CD14-positive monocyte (primary cell): ENCODE results near the gene PHLPP1. TPM values are rescaled to one million over a fixed set of nuclear protein-coding genes. Genes with fewer than 3 reads are reported as not detected.

Source experiments
- DNase-seq, 3 donors: peaks; one replicate each; pipeline ENCODE4 v3.0.0-alpha.2; 2011 to 2022
- H2AFZ ChIP-seq: 2 replicates; pipeline ENCODE4 v1.6.0; 2012; ENCODE audit warnings: mild to moderate bottlenecking, low read depth, low read length, inconsistent platforms; ENCODE audit not compliant: insufficient read depth, poor library complexity, severe bottlenecking
- H3K27ac ChIP-seq, 2 donors: 1 replicate in 1 of 2; 2 replicates in 1 of 2; pipeline ENCODE4 v1.5.1; 2012 to 2013; ENCODE audit warnings: low read length in 2 of 2, control low read depth in 1 of 2, inconsistent platforms in 1 of 2, low read depth in 1 of 2, mild to moderate bottlenecking in 1 of 2
- H3K27me3 ChIP-seq, 2 donors: one replicate each; pipeline versions ENCODE4 v1.6.0 to v1.6.1; 2011 to 2013; ENCODE audit warnings: low read length in 2 of 2; ENCODE audit not compliant: control insufficient read depth in 2 of 2, insufficient read depth in 2 of 2
- H3K36me3 ChIP-seq, 2 donors: replicated peaks in 1 of 2; 1 replicate in 1 of 2; 2 replicates in 1 of 2; pipeline versions ENCODE4 v1.5.1 to v1.6.1; 2012 to 2013; ENCODE audit warnings: low read length in 2 of 2, control low read depth in 1 of 2, inconsistent platforms in 1 of 2, mild to moderate bottlenecking in 1 of 2; ENCODE audit not compliant: insufficient read depth in 2 of 2, control insufficient read depth in 1 of 2
- H3K4me1 ChIP-seq, 2 donors: 1 replicate in 1 of 2; 2 replicates in 1 of 2; pipeline versions ENCODE4 v1.5.1 to v1.6.1; 2012 to 2013; ENCODE audit warnings: low read length in 2 of 2, control low read depth in 1 of 2, inconsistent platforms in 1 of 2, mild to moderate bottlenecking in 1 of 2, moderate library complexity in 1 of 2; ENCODE audit not compliant: insufficient read depth in 2 of 2, control insufficient read depth in 1 of 2
- H3K4me2 ChIP-seq: replicated peaks from 2 replicates; pipeline ENCODE3; 2012; ENCODE audit warnings: low read length, moderate library complexity, mild to moderate bottlenecking; ENCODE audit not compliant: poor library complexity, severe bottlenecking; ENCODE audit errors: extremely low read depth
- H3K4me3 ChIP-seq, 3 experiments: fragments of 200-600 bp in 1 of 3; sonication (generic) in 1 of 3; replicated peaks in 1 of 3; 1 replicate in 2 of 3; 2 replicates in 1 of 3; pipeline ENCODE4 v1.5.1; 2011 to 2013; ENCODE audit warnings: low read length in 3 of 3, mild to moderate bottlenecking in 3 of 3, control low read depth in 2 of 3, low read depth in 2 of 3, inconsistent platforms in 1 of 3, moderate library complexity in 1 of 3
- H3K79me2 ChIP-seq: 2 replicates; pipeline ENCODE4 v1.6.0; 2012; ENCODE audit warnings: mild to moderate bottlenecking, control low read depth, inconsistent platforms, low read length, moderate library complexity; ENCODE audit not compliant: insufficient read depth
- H3K9ac ChIP-seq: 2 replicates; pipeline ENCODE4 v1.6.0; 2017; ENCODE audit warnings: low read length, mild to moderate bottlenecking; ENCODE audit not compliant: insufficient read depth, poor library complexity, severe bottlenecking
- H3K9me3 ChIP-seq, 2 donors: replicated peaks in 1 of 2; 1 replicate in 1 of 2; 2 replicates in 1 of 2; pipeline versions ENCODE4 v1.5.1 to v1.6.1; 2012 to 2013; ENCODE audit warnings: low read length in 2 of 2, control low read depth in 1 of 2; ENCODE audit not compliant: control insufficient read depth in 1 of 2, insufficient read depth in 1 of 2
- H4K20me1 ChIP-seq: 2 replicates; pipeline ENCODE4 v1.6.0; 2012; ENCODE audit warnings: mild to moderate bottlenecking, low read length, control low read depth, moderate library complexity; ENCODE audit not compliant: insufficient read depth
- H3K27ac Mint-ChIP-seq, 7 donors: one replicate each; pipeline ENCODE4 v1.8.0; 2020; ENCODE audit warnings: mild to moderate bottlenecking in 7 of 7, mixed read lengths in 7 of 7, moderate library complexity in 6 of 7, inconsistent platforms in 2 of 7
- H3K27me3 Mint-ChIP-seq, 3 donors: one replicate each; pipeline ENCODE4 v1.8.0; 2021 to 2022; ENCODE audit warnings: low read depth in 3 of 3, mild to moderate bottlenecking in 3 of 3, mixed read lengths in 3 of 3, moderate library complexity in 3 of 3, inconsistent platforms in 1 of 3
- H3K36me3 Mint-ChIP-seq, 2 donors: one replicate each; pipeline ENCODE4 v1.8.0; 2020; ENCODE audit warnings: mixed read lengths in 2 of 2, inconsistent platforms in 1 of 2, mild to moderate bottlenecking in 1 of 2
- H3K4me1 Mint-ChIP-seq: one replicate; pipeline ENCODE4 v1.8.0; 2020; ENCODE audit warnings: mild to moderate bottlenecking, mixed read lengths
- H3K4me3 Mint-ChIP-seq, 2 donors: one replicate each; pipeline ENCODE4 v1.8.0; 2020; ENCODE audit warnings: mild to moderate bottlenecking in 2 of 2, mixed read lengths in 2 of 2, moderate library complexity in 1 of 2
- H3K9me3 Mint-ChIP-seq, 7 donors: one replicate each; pipeline ENCODE4 v1.8.0; 2020 to 2022; ENCODE audit warnings: mixed read lengths in 7 of 7, mild to moderate bottlenecking in 6 of 7, moderate library complexity in 6 of 7, inconsistent platforms in 2 of 7
- WGBS: methylation state at CpG from one replicate; pipeline ENCODE4 v1.1.5; 2013; ENCODE audit warnings: missing lambda C conversion rate; ENCODE audit not compliant: insufficient coverage; 5-methylcytosine and 5-hydroxymethylcytosine counted together
- intact Hi-C, 2 donors: fragments of 100-400 bp; cut with micrococcal nuclease; formaldehyde crosslinking; loops; one replicate each; pipeline versions ENCODE4 v1.15.0 to v1.15.1; 2023
- polyA plus RNA-seq, 3 donors: library from polyadenylated mRNA; depleted of rRNA in 1 of 3; unstranded in 2 of 3; stranded (reverse) in 1 of 3; fragments of 300-500 nt in 2 of 3; fragments of >200 nt in 1 of 3; fragmentation: Illumina TruSeq in 2 of 3; gene quantifications; 1 replicate in 2 of 3; 2 replicates in 1 of 3; pipeline ENCODE4 v1.2.3, GENCODE V29; 2012 to 2021
- TF ChIP-seq, protein P1 (sequence below): fragments of 200-600 bp; IDR thresholded peaks from one replicate; pipeline ENCODE4 v1.8.0; 2022; ENCODE audit warnings: antibody characterized with exemption, mild to moderate bottlenecking

PHLPP1 gene
- polyA plus RNA-seq, 3 donors, result 0.04 to 2.0 (median 0.55) TPM

DNA sequence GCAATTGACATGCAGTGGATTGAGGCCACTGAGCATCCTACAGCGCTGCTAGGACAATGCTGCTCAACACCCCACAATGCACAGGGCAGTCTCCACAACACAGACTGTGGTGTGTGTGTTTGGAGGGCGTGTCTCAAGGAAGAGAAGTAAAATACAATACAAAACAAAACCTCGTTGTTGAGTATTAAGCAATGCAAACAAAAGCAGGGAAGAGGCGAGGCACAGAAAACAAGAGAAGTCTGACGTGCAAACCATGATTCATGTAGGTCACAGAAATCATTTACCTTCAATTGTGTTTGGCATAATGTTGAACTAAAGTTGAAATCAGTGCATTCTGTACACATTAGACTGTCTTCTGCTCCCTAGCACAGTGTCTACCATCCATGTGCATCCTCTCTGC, 260.9 kb downstream of the PHLPP1 start:
- Histone ChIP-seq H2AFZ (no peak overlapping the region), H3K4me2 (no peak overlapping the region), H3K36me3 (peaks cover 0 to 13% of the 10 kb centered on the region in 2 donors), H3K4me3 (no peak overlapping the region), H3K27me3 (no peaks in the 10 kb centered on the region), H3K9me3 (no peaks in the 10 kb centered on the region), H3K27ac (no peak overlapping the region), H3K4me1 (peaks cover 27 to 39% of the 10 kb centered on the region in 2 donors), H3K79me2 (no peaks in the 10 kb centered on the region), H4K20me1 (no peaks in the 10 kb centered on the region), H3K9ac (no peak overlapping the region)
- H3K27me3 Mint-ChIP-seq, result peaks cover 0 to 3% (median 0%) of the 10 kb centered on the region in 3 donors
- no peak overlapping the region for H3K4me3 Mint-ChIP-seq
- DNase-seq, result no peak
- no CpG with 5 or more reads among the region's 5 CpGs for WGBS
- H3K4me1 Mint-ChIP-seq, result peaks cover 49% of the 10 kb centered on the region
- H3K36me3 Mint-ChIP-seq, result peaks cover 22 to 33% of the 10 kb centered on the region in 2 donors
- intact Hi-C loops, result no loop called here
- H3K27ac Mint-ChIP-seq, result peak overlapping the region in 1 of 7 donors; percentile 19
- TF ChIP-seq, protein P1, sequence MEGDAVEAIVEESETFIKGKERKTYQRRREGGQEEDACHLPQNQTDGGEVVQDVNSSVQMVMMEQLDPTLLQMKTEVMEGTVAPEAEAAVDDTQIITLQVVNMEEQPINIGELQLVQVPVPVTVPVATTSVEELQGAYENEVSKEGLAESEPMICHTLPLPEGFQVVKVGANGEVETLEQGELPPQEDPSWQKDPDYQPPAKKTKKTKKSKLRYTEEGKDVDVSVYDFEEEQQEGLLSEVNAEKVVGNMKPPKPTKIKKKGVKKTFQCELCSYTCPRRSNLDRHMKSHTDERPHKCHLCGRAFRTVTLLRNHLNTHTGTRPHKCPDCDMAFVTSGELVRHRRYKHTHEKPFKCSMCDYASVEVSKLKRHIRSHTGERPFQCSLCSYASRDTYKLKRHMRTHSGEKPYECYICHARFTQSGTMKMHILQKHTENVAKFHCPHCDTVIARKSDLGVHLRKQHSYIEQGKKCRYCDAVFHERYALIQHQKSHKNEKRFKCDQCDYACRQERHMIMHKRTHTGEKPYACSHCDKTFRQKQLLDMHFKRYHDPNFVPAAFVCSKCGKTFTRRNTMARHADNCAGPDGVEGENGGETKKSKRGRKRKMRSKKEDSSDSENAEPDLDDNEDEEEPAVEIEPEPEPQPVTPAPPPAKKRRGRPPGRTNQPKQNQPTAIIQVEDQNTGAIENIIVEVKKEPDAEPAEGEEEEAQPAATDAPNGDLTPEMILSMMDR, result no peak
- H3K9me3 Mint-ChIP-seq, result no peaks in the 10 kb centered on the region

DNA sequence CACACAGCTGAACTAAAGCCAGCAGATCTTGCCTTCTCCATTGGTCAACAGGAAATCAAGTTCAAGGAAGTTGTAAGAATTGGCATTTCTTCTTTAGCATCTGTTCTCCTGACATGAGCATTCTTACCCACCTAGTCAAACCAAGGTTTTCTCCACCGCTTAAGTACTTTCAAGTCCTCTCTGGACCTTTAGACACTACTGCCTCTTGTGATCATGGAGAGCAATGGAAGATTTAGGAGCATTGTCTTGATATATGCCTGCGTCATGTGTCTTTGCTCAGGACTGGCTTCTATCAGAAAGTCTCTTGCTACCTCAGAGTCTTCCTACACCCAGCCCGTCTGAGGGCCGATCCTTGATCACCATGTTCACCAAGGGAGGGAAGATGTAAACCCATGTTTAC, 262.2 kb downstream of the PHLPP1 start:
- H3K9me3 ChIP-seq, result no peaks in the 10 kb centered on the region
- peaks cover 40 to 52% of the 10 kb centered on the region in 2 donors for H3K4me1 ChIP-seq
- intact Hi-C loops, result no loop called here
- H3K79me2 ChIP-seq, result no peaks in the 10 kb centered on the region
- no peak overlapping the region for H2AFZ ChIP-seq
- H3K9ac ChIP-seq, result no peak overlapping the region
- Mint-ChIP-seq H3K36me3 (peaks cover 18 to 23% of the 10 kb centered on the region in 2 donors), H3K4me1 (peaks cover 61% of the 10 kb centered on the region), H3K4me3 (no peak overlapping the region), H3K27ac (no peak overlapping the region), H3K9me3 (no peaks in the 10 kb centered on the region), H3K27me3 (peaks cover 0 to 3% (median 0%) of the 10 kb centered on the region in 3 donors)
- H3K4me3 ChIP-seq, result no peak overlapping the region
- H3K36me3 ChIP-seq, result peaks cover 0 to 13% of the 10 kb centered on the region in 2 donors
- no peaks in the 10 kb centered on the region for H3K27me3 ChIP-seq
- H3K4me2 ChIP-seq, result no peak overlapping the region
- no peak for DNase-seq
- H3K27ac ChIP-seq, result no peak overlapping the region
- no peaks in the 10 kb centered on the region for H4K20me1 ChIP-seq
- no CpG with 5 or more reads among the region's 4 CpGs for WGBS
- TF ChIP-seq, protein P1, result no peak
